Measurements from ENCODE around the gene P2RY1. TPM values are rescaled to one million over a fixed set of nuclear protein-coding genes. Genes with fewer than 3 reads are reported as not detected.

Gene P2RY1
- total and polyA plus RNA-seq, 9 of the 15 experiments (the other 6 are each of a cell fraction or from before 2014, with no cell fraction given): 6.0 to 27.9 (median 18.4) TPM

GRCh38 chr3:152835601-152836102, 721 bp downstream of the P2RY1 start (continued):
- TF ChIP-seq HES1 (IDR thresholded peaks at IDR 0.05; ENCODE audit: low read depth) (no peak), PHF20 (IDR thresholded peaks at IDR 0.05; ENCODE audit: partially characterized antibody) (peak; percentile 52), ZFPM2 (CRISPR knock-in tag; IDR thresholded peaks at IDR 0.05) (no peak), ZNF707 (CRISPR knock-in tag; conservative IDR thresholded peaks at IDR 0.05) (no peak), ZNF239 (CRISPR knock-in tag; IDR thresholded peaks at IDR 0.05) (no peak), ZNF431 (CRISPR knock-in tag; IDR thresholded peaks at IDR 0.05) (0 out of 2 replicates have a peak, but pooled peaks have one; percentile 7), SAFB (IDR thresholded peaks at IDR 0.05; ENCODE audit: borderline replicate concordance, low read depth, low read length) (peak; percentile 71; the same call in 1 of the 2 replicates), ZNF224 (CRISPR knock-in tag; IDR thresholded peaks at IDR 0.05) (no peak), HDAC1 (IDR thresholded peaks at IDR 0.05) (0 out of 4 replicates have a peak, but pooled peaks of 1 of the 2 experiments have one; percentile 2), PCBP2 (IDR thresholded peaks at IDR 0.05; ENCODE audit: low read depth, low read length, poor library complexity, severe bottlenecking) (no peak), NFE2 (IDR thresholded peaks at IDR 0.05; ENCODE audit: low read depth) (no peak), XRCC4 (IDR thresholded peaks at IDR 0.05; ENCODE audit: extremely low read depth, insufficient read depth, insufficient read length) (no peak), TRIM25 (IDR thresholded peaks at IDR 0.05; ENCODE audit: borderline replicate concordance) (no peak), MTA3 (IDR thresholded peaks at IDR 0.05; ENCODE audit: borderline replicate concordance) (no peak), TCF3 (CRISPR knock-in tag; IDR thresholded peaks at IDR 0.05) (no peak), SUPT5H (IDR thresholded peaks at IDR 0.05) (no peak), EZH2 (IDR thresholded peaks at IDR 0.05; ENCODE audit: borderline replicate concordance, low read depth, low read length) (no peak), ZNF253 (CRISPR knock-in tag; conservative IDR thresholded peaks at IDR 0.05) (no peak), MCM2 (IDR thresholded peaks at IDR 0.05; ENCODE audit: low read depth) (no peak), EGR1 (conservative IDR thresholded peaks at IDR 0.05) (peak; percentile 77), ZNF511 (CRISPR knock-in tag; IDR thresholded peaks at IDR 0.05) (no peak), RBBP5 (IDR thresholded peaks at IDR 0.05; ENCODE audit: borderline replicate concordance, insufficient read depth, low read length, poor library complexity, severe bottlenecking) (peak; percentile 79), MBD1 (CRISPR knock-in tag; IDR thresholded peaks at IDR 0.05) (no peak)
